Measurements from ENCODE around the gene ACTG2. TPM values are rescaled to one million over a fixed set of nuclear protein-coding genes. Genes with fewer than 3 reads are reported as not detected.
"Not testable (repeated sequence)": the region's sequence is repeated elsewhere in the genome, so short reads cannot be mapped to it uniquely, and the experiment has no call there.

The ACTG2 gene
- total and polyA plus RNA-seq, 8 donors: 29.8 to 156 (median 58.3) TPM

DNA sequence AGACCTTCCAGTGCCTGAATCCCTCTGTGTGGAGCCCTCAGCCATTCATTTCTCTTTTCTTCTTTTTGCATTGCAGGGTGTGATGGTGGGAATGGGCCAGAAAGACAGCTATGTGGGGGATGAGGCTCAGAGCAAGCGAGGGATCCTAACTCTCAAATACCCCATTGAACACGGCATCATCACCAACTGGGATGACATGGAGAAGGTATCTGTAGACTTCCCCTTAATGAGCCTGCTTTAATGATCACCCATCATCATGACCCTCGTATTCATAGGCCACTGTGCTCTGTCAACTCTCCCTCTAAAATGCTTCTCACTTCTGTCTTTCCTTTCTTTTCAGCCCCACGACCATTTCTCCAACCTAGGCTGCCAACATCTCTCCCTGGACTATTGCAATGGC, 9.5 kb downstream of the ACTG2 start:
- intact Hi-C loops (cut with DNase I): no loop called here
- Histone ChIP-seq H3K9me3 (no peaks in the 10 kb centered on the region), H3K36me3 (no peaks in the 10 kb centered on the region), H3K4me1 (no peaks in the 10 kb centered on the region), H3K27me3 (no peaks in the 10 kb centered on the region), H3K4me3 (no peak overlapping the region), H3K27ac (no peak overlapping the region)
- DNase-seq (no peak), ATAC-seq (no peak)
- TF ChIP-seq, protein P1, sequence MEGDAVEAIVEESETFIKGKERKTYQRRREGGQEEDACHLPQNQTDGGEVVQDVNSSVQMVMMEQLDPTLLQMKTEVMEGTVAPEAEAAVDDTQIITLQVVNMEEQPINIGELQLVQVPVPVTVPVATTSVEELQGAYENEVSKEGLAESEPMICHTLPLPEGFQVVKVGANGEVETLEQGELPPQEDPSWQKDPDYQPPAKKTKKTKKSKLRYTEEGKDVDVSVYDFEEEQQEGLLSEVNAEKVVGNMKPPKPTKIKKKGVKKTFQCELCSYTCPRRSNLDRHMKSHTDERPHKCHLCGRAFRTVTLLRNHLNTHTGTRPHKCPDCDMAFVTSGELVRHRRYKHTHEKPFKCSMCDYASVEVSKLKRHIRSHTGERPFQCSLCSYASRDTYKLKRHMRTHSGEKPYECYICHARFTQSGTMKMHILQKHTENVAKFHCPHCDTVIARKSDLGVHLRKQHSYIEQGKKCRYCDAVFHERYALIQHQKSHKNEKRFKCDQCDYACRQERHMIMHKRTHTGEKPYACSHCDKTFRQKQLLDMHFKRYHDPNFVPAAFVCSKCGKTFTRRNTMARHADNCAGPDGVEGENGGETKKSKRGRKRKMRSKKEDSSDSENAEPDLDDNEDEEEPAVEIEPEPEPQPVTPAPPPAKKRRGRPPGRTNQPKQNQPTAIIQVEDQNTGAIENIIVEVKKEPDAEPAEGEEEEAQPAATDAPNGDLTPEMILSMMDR (IDR thresholded peaks at IDR 0.05): no peak

DNA sequence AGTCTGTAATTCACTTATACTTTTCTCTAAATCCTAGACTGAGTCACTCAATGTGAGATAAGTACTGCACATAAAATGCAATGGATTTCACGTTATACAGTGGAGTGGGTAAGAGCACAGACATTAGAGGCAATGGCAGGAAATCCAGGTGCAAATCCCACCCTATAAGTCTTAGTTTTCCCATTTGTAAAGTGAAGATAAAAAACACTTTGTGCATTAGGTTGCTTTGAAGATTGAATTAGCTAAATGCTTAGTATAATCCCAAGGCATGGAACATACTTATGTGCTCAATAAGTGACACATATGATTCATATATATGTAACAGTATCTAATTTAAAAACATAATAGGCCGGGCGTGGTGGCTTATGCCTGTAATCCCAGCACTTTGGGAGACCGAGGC, 10.5 kb downstream of the ACTG2 start:
- Histone ChIP-seq H3K9me3 (no peaks in the 10 kb centered on the region), H3K4me3 (no peak overlapping the region), H3K27me3 (no peaks in the 10 kb centered on the region), H3K27ac (no peak overlapping the region), H3K36me3 (no peaks in the 10 kb centered on the region), H3K4me1 (no peaks in the 10 kb centered on the region)
- ATAC-seq: no peak
- TF ChIP-seq, protein P1 (IDR thresholded peaks at IDR 0.05): no peak
- intact Hi-C loops (cut with DNase I): no loop called here
- no peak for DNase-seq

DNA sequence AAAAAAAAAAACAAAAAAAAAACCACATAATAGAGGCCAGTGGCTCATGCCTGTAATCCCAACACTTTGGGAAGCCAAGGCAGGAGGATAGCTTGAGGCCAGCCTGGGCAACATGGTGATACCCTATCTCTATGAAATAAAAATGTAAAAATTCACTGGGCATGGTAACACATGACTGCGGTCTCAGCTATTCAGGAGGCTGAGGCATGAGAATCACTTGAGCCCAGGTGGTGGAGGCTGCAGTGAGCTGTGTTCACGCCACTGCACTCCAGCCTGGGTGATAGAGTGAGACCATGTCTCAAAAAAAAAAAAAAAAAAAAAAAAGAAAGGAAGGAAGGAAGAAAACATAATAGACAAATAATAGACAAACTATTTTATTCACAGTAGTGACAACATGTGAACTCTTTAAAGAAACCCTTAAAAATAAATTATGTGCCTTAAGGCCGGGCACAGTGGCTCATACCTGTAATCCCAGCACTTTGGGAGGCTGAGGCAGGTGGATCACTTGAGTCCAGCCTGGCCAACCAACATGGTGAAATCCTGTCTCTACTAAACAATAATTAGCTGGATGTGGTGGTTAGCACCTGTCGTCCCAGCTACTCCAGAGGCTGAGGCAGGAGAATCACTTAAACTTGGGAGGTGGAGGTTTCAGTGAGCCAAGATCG, 11.3 kb downstream of the ACTG2 start:
- ATAC-seq; intact Hi-C loops (cut with DNase I): not testable (repeated sequence)

DNA sequence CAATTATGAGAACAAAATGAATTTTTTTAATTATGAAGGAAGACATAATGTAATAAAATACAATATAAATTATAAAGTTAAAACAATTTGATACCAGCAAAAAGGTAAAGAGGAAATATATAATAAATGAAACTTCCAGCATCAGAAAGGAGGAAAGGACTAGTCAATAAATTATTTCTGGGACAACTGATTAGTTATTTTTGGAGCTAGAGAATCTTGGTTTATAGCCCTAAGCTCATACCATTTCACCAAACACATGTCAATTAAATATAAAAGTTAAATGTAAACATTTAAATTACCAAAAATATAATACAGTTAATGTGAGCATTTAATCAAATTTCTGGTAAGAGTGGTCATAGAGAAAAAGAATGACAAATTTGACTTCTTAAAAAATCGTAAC, 12.1 kb downstream of the ACTG2 start:
- ATAC-seq: no peak

More for the DNA sequence above, 11.3 kb downstream of the ACTG2 start:
- not testable (repeated sequence) for H3K4me3 ChIP-seq, H3K27me3 ChIP-seq, H3K4me1 ChIP-seq, H3K9me3 ChIP-seq, H3K27ac ChIP-seq, H3K36me3 ChIP-seq, DNase-seq

DNA sequence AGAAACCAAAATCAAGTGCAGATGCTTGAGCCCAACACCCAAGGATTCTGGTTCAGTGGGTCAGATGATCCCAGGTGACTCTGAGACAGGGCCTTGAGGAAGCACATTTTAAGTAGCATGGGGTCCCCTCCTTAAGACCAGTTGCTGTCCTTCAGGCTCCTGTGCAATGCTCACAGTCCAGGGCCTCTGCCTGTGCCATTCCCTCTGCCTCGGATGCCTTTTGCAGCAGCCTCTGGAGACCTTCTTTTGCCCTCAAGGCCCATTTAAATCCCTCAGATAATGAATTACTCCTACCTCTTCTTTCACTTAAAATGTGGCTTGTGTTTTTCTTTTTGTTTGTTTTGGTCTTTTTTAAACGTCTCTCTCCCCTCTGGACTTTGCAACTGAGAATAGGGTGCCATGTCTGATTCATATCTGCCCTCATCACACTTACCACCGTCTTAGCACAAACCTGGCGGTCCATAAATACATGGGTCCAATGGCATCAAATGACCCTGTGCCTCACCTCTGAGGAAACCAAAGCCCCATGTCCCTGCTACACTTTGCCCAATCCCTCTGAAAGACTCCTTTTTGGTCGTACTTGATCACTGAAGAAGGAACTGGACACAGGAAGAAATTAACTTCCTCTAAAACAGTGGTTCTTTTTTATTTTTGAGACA, 14.2 kb downstream of the ACTG2 start:
- no peaks in the 10 kb centered on the region for H3K4me1 ChIP-seq
- no peaks in the 10 kb centered on the region for H3K9me3 ChIP-seq
- TF ChIP-seq, protein P1 (IDR thresholded peaks at IDR 0.05): no peak
- ATAC-seq (no peak), DNase-seq (no peak)
- no peaks in the 10 kb centered on the region for H3K36me3 ChIP-seq
- intact Hi-C loops (cut with DNase I): no loop called here
- no peak overlapping the region for H3K4me3 ChIP-seq
- no peaks in the 10 kb centered on the region for H3K27me3 ChIP-seq
- H3K27ac ChIP-seq: no peak overlapping the region

More for the DNA sequence above, 12.1 kb downstream of the ACTG2 start:
- no peak overlapping the region for H3K4me3 ChIP-seq
- intact Hi-C loops (cut with DNase I): no loop called here
- no peak overlapping the region for H3K27ac ChIP-seq
- no peaks in the 10 kb centered on the region for H3K9me3 ChIP-seq
- no peak for DNase-seq
- H3K36me3 ChIP-seq: no peaks in the 10 kb centered on the region
- no peaks in the 10 kb centered on the region for H3K27me3 ChIP-seq
- H3K4me1 ChIP-seq: no peaks in the 10 kb centered on the region
- TF ChIP-seq, protein P1 (IDR thresholded peaks at IDR 0.05): no peak

All from left lung (tissue), 10 donors.